GM12892 (cell line): ENCODE results near the gene COL7A1.

ENCODE experiments used
- DNase-seq: peaks from one replicate; pipeline ENCODE4 v3.0.0; 2011; ENCODE audit not compliant: insufficient read length
- FAIRE-seq: peaks from 2 replicates; lab custom pipeline; 2011; peaks lifted over from hg19 to GRCh38; lab: Jason Lieb, UNC
- POLR2A ChIP-seq: IDR thresholded peaks from 2 replicates; pipeline ENCODE4 v1.6.1; 2011; ENCODE audit warnings: low read depth, low read length, control low read depth
- POLR2AphosphoS5 ChIP-seq: IDR thresholded peaks from 2 replicates; pipeline ENCODE4 v1.6.1; 2011; ENCODE audit warnings: low read depth, low read length, control low read depth
- TAF1 ChIP-seq: IDR thresholded peaks from 2 replicates; pipeline ENCODE4 v1.6.1; 2011; ENCODE audit warnings: low read depth, mild to moderate bottlenecking, control low read depth, low read length, borderline replicate concordance

Gene COL7A1

GRCh38 chr3:48585411-48585810 lies 9.7 kb downstream of the COL7A1 start:
- DNase-seq (no peak), FAIRE-seq (no peak)
- TF ChIP-seq POLR2A (no peak), POLR2AphosphoS5 (no peak), TAF1 (no peak)

GRCh38 chr3:48584836-48585235 lies 10.3 kb downstream of the COL7A1 start:
- TF ChIP-seq POLR2A (no peak), TAF1 (no peak), POLR2AphosphoS5 (no peak)
- no peak for FAIRE-seq
- no peak for DNase-seq

- no peak for TF ChIP-seq POLR2AphosphoS5
- TF ChIP-seq TAF1, result no peak
- no peak for TF ChIP-seq POLR2A
- FAIRE-seq (no peak), DNase-seq (no peak)
These were observed 13.3 kb downstream of the COL7A1 start for GRCh38 chr3:48581621-48582481.

- DNase-seq (no peak), FAIRE-seq (no peak)
- TF ChIP-seq POLR2A, result no peak
- no peak for TF ChIP-seq TAF1
- no peak for TF ChIP-seq POLR2AphosphoS5
These were observed 18.5 kb downstream of the COL7A1 start for GRCh38 chr3:48576647-48577046.

GRCh38 chr3:48575366-48575765 lies 19.8 kb downstream of the COL7A1 start:
- no peak for FAIRE-seq
- TF ChIP-seq TAF1, result no peak
- TF ChIP-seq POLR2AphosphoS5, result no peak
- TF ChIP-seq POLR2A, result no peak

GRCh38 chr3:48573973-48574585 lies 21.1 kb downstream of the COL7A1 start:
- no peak for TF ChIP-seq POLR2AphosphoS5
- no peak for TF ChIP-seq TAF1
- TF ChIP-seq POLR2A, result no peak
- no peak for DNase-seq
- no peak for FAIRE-seq

More at GRCh38 chr3:48575366-48575765, 19.8 kb downstream of the COL7A1 start:
- DNase-seq, result no peak

GRCh38 chr3:48572517-48572916 lies 22.6 kb downstream of the COL7A1 start:
- TF ChIP-seq POLR2AphosphoS5, result no peak
- TF ChIP-seq POLR2A, result no peak
- FAIRE-seq (no peak), DNase-seq (no peak)

- DNase-seq, result no peak
- FAIRE-seq, result no peak
- TF ChIP-seq TAF1 (no peak), POLR2AphosphoS5 (no peak), POLR2A (no peak)
These were observed 23.2 kb downstream of the COL7A1 start for GRCh38 chr3:48571938-48572337.

GRCh38 chr3:48569808-48570450 lies 25.2 kb downstream of the COL7A1 start:
- no peak for TF ChIP-seq POLR2AphosphoS5
- no peak for TF ChIP-seq POLR2A
- FAIRE-seq (no peak), DNase-seq (no peak)

- no peak for FAIRE-seq
- TF ChIP-seq POLR2A, result no peak
- TF ChIP-seq POLR2AphosphoS5, result no peak
- TF ChIP-seq TAF1, result no peak
These were observed 25.7 kb downstream of the COL7A1 start for GRCh38 chr3:48569400-48569799.

GRCh38 chr3:48568476-48568875 lies 26.7 kb downstream of the COL7A1 start:
- no peak for FAIRE-seq
- TF ChIP-seq POLR2AphosphoS5 (no peak), TAF1 (no peak), POLR2A (no peak)

More at GRCh38 chr3:48569400-48569799, 25.7 kb downstream of the COL7A1 start:
- DNase-seq, result no peak

More at GRCh38 chr3:48568476-48568875, 26.7 kb downstream of the COL7A1 start:
- DNase-seq, result no peak
